ENCODE data around the gene TECRL. TPM values are rescaled to one million over a fixed set of nuclear protein-coding genes. Genes with fewer than 3 reads are reported as not detected.

The TECRL gene
- total RNA-seq, 1 experiment from 2014 or later, result not detected

DNA sequence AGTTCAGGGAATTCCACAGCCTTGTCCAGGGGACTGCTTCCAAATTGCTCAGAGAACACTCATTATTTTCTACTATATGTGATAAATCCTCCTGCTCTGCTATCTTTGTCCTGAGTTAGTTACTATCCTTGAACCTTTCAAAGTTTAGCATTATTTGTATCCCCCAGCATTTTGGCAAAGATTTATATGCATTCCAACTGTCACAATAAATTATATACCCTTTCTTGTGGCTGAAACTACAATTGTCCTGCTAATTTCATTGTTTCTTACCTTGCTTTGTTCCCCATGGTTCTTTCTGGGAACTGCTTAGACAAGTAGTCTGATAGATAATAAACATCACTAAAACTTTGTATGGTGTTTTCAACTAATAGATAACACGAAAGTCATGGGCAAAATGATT is 40.5 kb downstream of the TECRL start:
- no TSS peak for BruUV-seq (replicated peaks)
- intact Hi-C loops (cut with micrococcal nuclease), result no loop called here
- TF ChIP-seq SP1 (IDR thresholded peaks at IDR 0.05; ENCODE audit: low read depth) (no peak), FOSL1 (IDR thresholded peaks at IDR 0.05; ENCODE audit: low read depth) (no peak), SRF (IDR thresholded peaks at IDR 0.05; ENCODE audit: low read depth) (no peak)
- Histone ChIP-seq H3K9me2 (ENCODE audit: insufficient read depth) (no peaks in the 10 kb centered on the region), H3K36me3 (ENCODE audit: control insufficient read depth in 1 of 2, insufficient read depth in 2 of 2, low read length in 2 of 2) (no peaks in the 10 kb centered on the region), H3K4me2 (ENCODE audit: low read length) (no peak overlapping the region), H3K4me1 (ENCODE audit: control insufficient read depth in 1 of 2, insufficient read depth in 2 of 2, low read length in 2 of 2) (no peaks in the 10 kb centered on the region), H2AFZ (ENCODE audit: low read depth, low read length, poor library complexity, severe bottlenecking) (no peak overlapping the region), H3K9me3 (ENCODE audit: control insufficient read depth in 1 of 2, insufficient read depth in 1 of 2, low read depth in 1 of 2, low read length in 2 of 2) (peaks cover 7 to 11% of the 10 kb centered on the region in 2 experiments; a peak in 3 of 4 replicates), H3K4me3 (replicated peaks in 1 of 2; ENCODE audit: low read depth in 1 of 2, low read length in 2 of 2) (no peak overlapping the region), H4K20me1 (ENCODE audit: insufficient read depth) (no peaks in the 10 kb centered on the region), H3K9ac (ENCODE audit: low read length) (no peak overlapping the region), H3K79me2 (ENCODE audit: insufficient read depth, low read length) (no peaks in the 10 kb centered on the region), H3K27me3 (ENCODE audit: insufficient read depth, low read length) (no peaks in the 10 kb centered on the region), H3K27ac (ENCODE audit: low read depth, low read length) (no peak overlapping the region)
- ChIA-PET RAD21 (ENCODE audit: low non-redundant PET in 1 of 2, low total read pairs in 2 of 2, uncharacterized antibody in 2 of 2, unreplicated experiment in 2 of 2) (no interaction called here), POLR2A (no interaction called here), CTCF (no interaction called here)
- ATAC-seq (no peak), DNase-seq (ENCODE audit: low read depth, low spot score) (no peak)

- Histone ChIP-seq H2AFZ (ENCODE audit: low read depth, low read length, poor library complexity, severe bottlenecking) (no peak overlapping the region), H3K9me2 (ENCODE audit: insufficient read depth) (no peaks in the 10 kb centered on the region), H3K4me2 (ENCODE audit: low read length) (no peak overlapping the region), H4K20me1 (ENCODE audit: insufficient read depth) (no peaks in the 10 kb centered on the region), H3K27me3 (ENCODE audit: insufficient read depth, low read length) (no peaks in the 10 kb centered on the region), H3K4me1 (ENCODE audit: control insufficient read depth in 1 of 2, insufficient read depth in 2 of 2, low read length in 2 of 2) (no peaks in the 10 kb centered on the region), H3K36me3 (ENCODE audit: control insufficient read depth in 1 of 2, insufficient read depth in 2 of 2, low read length in 2 of 2) (no peaks in the 10 kb centered on the region), H3K79me2 (ENCODE audit: insufficient read depth, low read length) (no peaks in the 10 kb centered on the region), H3K9me3 (ENCODE audit: control insufficient read depth in 1 of 2, insufficient read depth in 1 of 2, low read depth in 1 of 2, low read length in 2 of 2) (peaks cover 11 to 21% of the 10 kb centered on the region in 2 experiments), H3K9ac (ENCODE audit: low read length) (no peak overlapping the region), H3K4me3 (replicated peaks in 1 of 2; ENCODE audit: low read depth in 1 of 2, low read length in 2 of 2) (no peak overlapping the region), H3K27ac (ENCODE audit: low read depth, low read length) (no peak overlapping the region)
- POLR2A ChIA-PET, result no interaction called here
- ATAC-seq, result no peak
- no TSS peak for BruUV-seq (replicated peaks)
- RAD21 ChIA-PET (ENCODE audit: low non-redundant PET in 1 of 2, low total read pairs in 2 of 2, uncharacterized antibody in 2 of 2, unreplicated experiment in 2 of 2), result no interaction called here
- intact Hi-C loops (cut with micrococcal nuclease), result no loop called here
- no peak for DNase-seq (ENCODE audit: low read depth, low spot score)
- CTCF ChIA-PET, result no interaction called here
- no peak for TF ChIP-seq ZBTB33 (IDR thresholded peaks at IDR 0.05; ENCODE audit: extremely low read depth, insufficient replicate concordance, low read length)
- TF ChIP-seq EZH2 (IDR thresholded peaks at IDR 0.05), result no peak
- TF ChIP-seq FOSL1 (IDR thresholded peaks at IDR 0.05; ENCODE audit: low read depth), result no peak
- no peak for TF ChIP-seq JUND (IDR thresholded peaks at IDR 0.05)
- TF ChIP-seq YY1 (IDR thresholded peaks at IDR 0.05; ENCODE audit: extremely low read depth, insufficient replicate concordance, low read depth, low read length), result no peak
- no peak for TF ChIP-seq MAX (IDR thresholded peaks at IDR 0.05)
- no peak for TF ChIP-seq TCF7L2 (IDR thresholded peaks at IDR 0.05; ENCODE audit: borderline replicate concordance, extremely low read depth, insufficient read depth, insufficient read length)
Observed at GRCh38 chr4:64361399-64361740, 47.9 kb downstream of the TECRL start.

Measured in HCT116 (cell line).